Keratinocyte (primary cell): ENCODE measurements around the gene C2orf76. TPM values are rescaled to one million over a fixed set of nuclear protein-coding genes. Genes with fewer than 3 reads are reported as not detected.

Experiments used
- DNase-seq: peaks from one replicate; pipeline ENCODE4 v3.0.0-alpha.2; 2011; ENCODE audit warnings: low read depth, missing footprints, low spot score
- FAIRE-seq: peaks from 2 replicates; lab custom pipeline; 2011; peaks lifted over from hg19 to GRCh38; lab: Jason Lieb, UNC
- H2AFZ ChIP-seq: 2 replicates; pipeline ENCODE4 v1.6.0; 2012; ENCODE audit warnings: low read length, control low read depth, inconsistent platforms; ENCODE audit not compliant: control insufficient read depth
- H3K27ac ChIP-seq: 2 replicates; pipeline ENCODE4 v1.5.1; 2011; ENCODE audit warnings: low read length; ENCODE audit not compliant: control insufficient read depth, insufficient read depth
- H3K27me3 ChIP-seq: 3 replicates; pipeline ENCODE4 v1.6.0; 2011; ENCODE audit warnings: low read length; ENCODE audit not compliant: control insufficient read depth, insufficient read depth; ENCODE audit errors: extremely low read depth
- H3K36me3 ChIP-seq, 2 experiments: 2 replicates in 1 of 2; 3 replicates in 1 of 2; pipeline ENCODE4 v1.5.1; 2011; ENCODE audit warnings: low read length in 2 of 2, mild to moderate bottlenecking in 1 of 2; ENCODE audit not compliant: control insufficient read depth in 2 of 2, insufficient read depth in 2 of 2; ENCODE audit errors: extremely low read depth in 1 of 2
- H3K4me1 ChIP-seq: 3 replicates; pipeline ENCODE4 v1.5.1; 2011; ENCODE audit warnings: low read length; ENCODE audit not compliant: control insufficient read depth, insufficient read depth; ENCODE audit errors: extremely low read depth
- H3K4me2 ChIP-seq: 3 replicates; pipeline ENCODE4 v1.6.0; 2011; ENCODE audit warnings: low read depth, low read length; ENCODE audit not compliant: control insufficient read depth, insufficient read depth; ENCODE audit errors: extremely low read depth
- H3K4me3 ChIP-seq, 3 experiments: fragments of 200-600 bp in 1 of 3; sonication (generic) in 1 of 3; 2 replicates in 2 of 3; 3 replicates in 1 of 3; pipeline ENCODE4 v1.5.1; 2011 to 2016; ENCODE audit warnings: low read length in 3 of 3, mild to moderate bottlenecking in 3 of 3, control low read depth in 2 of 3, inconsistent platforms in 1 of 3, low read depth in 1 of 3, mixed read lengths in 1 of 3, mixed run types in 1 of 3, moderate library complexity in 1 of 3; ENCODE audit not compliant: control insufficient read depth in 2 of 3, insufficient read depth in 2 of 3; ENCODE audit errors: extremely low read depth in 1 of 3
- H3K79me2 ChIP-seq: 2 replicates; pipeline ENCODE4 v1.6.0; 2012; ENCODE audit warnings: low read length; ENCODE audit not compliant: control insufficient read depth, insufficient read depth
- H3K9ac ChIP-seq: 3 replicates; pipeline ENCODE4 v1.6.0; 2011; ENCODE audit warnings: low read length; ENCODE audit not compliant: control insufficient read depth, insufficient read depth; ENCODE audit errors: extremely low read depth
- H3K9me1 ChIP-seq: 3 replicates; pipeline ENCODE4 v1.6.0; 2011; ENCODE audit warnings: low read length; ENCODE audit not compliant: control insufficient read depth, insufficient read depth; ENCODE audit errors: extremely low read depth
- H3K9me3 ChIP-seq: 2 replicates; pipeline ENCODE4 v1.5.1; 2012; ENCODE audit warnings: low read depth, low read length; ENCODE audit not compliant: control insufficient read depth
- H4K20me1 ChIP-seq: 3 replicates; pipeline ENCODE4 v1.6.0; 2011; ENCODE audit warnings: low read length; ENCODE audit not compliant: control insufficient read depth, insufficient read depth; ENCODE audit errors: extremely low read depth
- EZH2 ChIP-seq: IDR thresholded peaks from one replicate; pipeline ENCODE4 v1.6.1; 2012; ENCODE audit warnings: inconsistent platforms, mild to moderate bottlenecking, low read length, moderate library complexity
- dilution Hi-C: fragments of 300-500 bp; cut with MboI; formaldehyde crosslinking; loops from one replicate; pipeline ENCODE4 v1.7.0; 2020; ENCODE audit warnings: low sequenced_read_pairs; ENCODE audit not compliant: extremely low pct_ligation_motif_present
- polyA plus RNA-seq, 5 experiments: library from polyadenylated mRNA; depleted of rRNA in 3 of 5; stranded (reverse) in 3 of 5; stranded (forward) in 1 of 5; unstranded in 1 of 5; fragments of >200 nt; gene quantifications; 1 replicate in 1 of 5; 2 replicates in 3 of 5; 3 replicates in 1 of 5; pipeline versions ENCODE4 v1.2.1 to v1.2.3, GENCODE V29; 2011 to 2012; ENCODE audit warnings: missing spikeins in 2 of 5, low read depth in 1 of 5, low replicate concordance in 1 of 5
- TF ChIP-seq, protein P1 (sequence below), 3 experiments: IDR thresholded peaks in 1 of 3; conservative IDR thresholded peaks in 1 of 3; optimal IDR thresholded peaks in 1 of 3; 2 replicates in 2 of 3; 3 replicates in 1 of 3; pipeline versions ENCODE3 to v1.5.1; 2011; ENCODE audit warnings: low read length in 3 of 3, mild to moderate bottlenecking in 3 of 3, moderate library complexity in 2 of 3, control low read depth in 1 of 3, inconsistent platforms in 1 of 3; ENCODE audit not compliant: insufficient read depth in 2 of 3; ENCODE audit errors: extremely low read depth in 1 of 3

The C2orf76 gene
- polyA plus RNA-seq, 1 donor (not counting 4 experiments of a cell fraction or from before 2014, with no cell fraction given), result 17.9 TPM

DNA sequence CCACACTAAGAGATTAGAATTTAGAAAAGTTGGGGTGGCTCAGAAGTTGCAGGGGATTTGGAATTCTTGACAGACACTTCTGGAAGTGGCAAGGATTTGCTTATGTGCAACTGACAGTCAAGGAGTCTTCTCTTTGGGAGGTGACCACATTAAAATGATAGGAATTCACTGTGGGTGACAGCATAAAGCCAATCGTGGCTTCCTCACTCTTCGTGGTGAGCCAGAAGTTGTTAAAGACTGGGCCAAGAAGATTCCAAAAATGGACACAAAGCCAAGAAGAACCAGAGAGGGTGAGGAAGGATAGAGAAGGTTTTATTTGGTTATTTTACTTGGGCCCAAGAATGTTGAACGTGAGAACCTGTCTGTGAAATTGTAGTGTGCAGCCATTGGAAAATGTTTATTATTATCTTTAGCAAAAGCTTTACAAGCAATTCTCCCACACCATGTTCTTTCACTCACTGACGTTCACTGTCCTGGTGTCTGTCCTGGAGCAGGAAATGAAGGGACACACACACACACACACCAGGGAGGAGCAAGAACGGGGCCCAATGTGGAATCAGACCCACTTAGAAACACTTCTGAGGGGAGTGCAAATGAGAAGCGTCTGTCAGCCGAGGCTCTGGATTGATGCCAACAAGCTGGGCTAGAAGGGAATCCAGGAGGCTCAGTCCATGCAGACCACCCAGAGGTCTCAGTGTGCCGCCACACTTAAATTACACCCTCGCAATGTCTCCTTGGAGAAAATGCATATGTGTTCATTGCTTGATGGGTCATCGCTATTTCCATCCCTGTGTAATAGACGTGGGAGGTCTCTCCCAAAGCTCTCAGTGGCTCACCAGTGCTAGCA is 105.8 kb downstream of the C2orf76 start:
- no peak for TF ChIP-seq EZH2
- TF ChIP-seq, protein P1, sequence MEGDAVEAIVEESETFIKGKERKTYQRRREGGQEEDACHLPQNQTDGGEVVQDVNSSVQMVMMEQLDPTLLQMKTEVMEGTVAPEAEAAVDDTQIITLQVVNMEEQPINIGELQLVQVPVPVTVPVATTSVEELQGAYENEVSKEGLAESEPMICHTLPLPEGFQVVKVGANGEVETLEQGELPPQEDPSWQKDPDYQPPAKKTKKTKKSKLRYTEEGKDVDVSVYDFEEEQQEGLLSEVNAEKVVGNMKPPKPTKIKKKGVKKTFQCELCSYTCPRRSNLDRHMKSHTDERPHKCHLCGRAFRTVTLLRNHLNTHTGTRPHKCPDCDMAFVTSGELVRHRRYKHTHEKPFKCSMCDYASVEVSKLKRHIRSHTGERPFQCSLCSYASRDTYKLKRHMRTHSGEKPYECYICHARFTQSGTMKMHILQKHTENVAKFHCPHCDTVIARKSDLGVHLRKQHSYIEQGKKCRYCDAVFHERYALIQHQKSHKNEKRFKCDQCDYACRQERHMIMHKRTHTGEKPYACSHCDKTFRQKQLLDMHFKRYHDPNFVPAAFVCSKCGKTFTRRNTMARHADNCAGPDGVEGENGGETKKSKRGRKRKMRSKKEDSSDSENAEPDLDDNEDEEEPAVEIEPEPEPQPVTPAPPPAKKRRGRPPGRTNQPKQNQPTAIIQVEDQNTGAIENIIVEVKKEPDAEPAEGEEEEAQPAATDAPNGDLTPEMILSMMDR (optimal IDR thresholded peaks at IDR 0.05 in 1 of 3, IDR thresholded peaks at IDR 0.05 in 1 of 3, conservative IDR thresholded peaks at IDR 0.05 in 1 of 3; ENCODE audit: extremely low read depth in 1 of 3, insufficient read depth in 2 of 3, low read length in 3 of 3), result no peak
- H3K36me3 ChIP-seq, result peaks cover 5 to 10% of the 10 kb centered on the region in 2 experiments
- H3K9me1 ChIP-seq, result peaks cover 4% of the 10 kb centered on the region
- H3K9ac ChIP-seq, result no peak overlapping the region
- no peak overlapping the region for H3K4me3 ChIP-seq
- FAIRE-seq (no peak), DNase-seq (no peak)
- no peaks in the 10 kb centered on the region for H3K79me2 ChIP-seq
- H3K4me2 ChIP-seq, result no peak overlapping the region
- peaks cover 8% of the 10 kb centered on the region for H3K4me1 ChIP-seq
- H2AFZ ChIP-seq, result no peak overlapping the region
- no peaks in the 10 kb centered on the region for H3K27me3 ChIP-seq
- H3K9me3 ChIP-seq, result no peaks in the 10 kb centered on the region
- H3K27ac ChIP-seq, result no peak overlapping the region
- dilution Hi-C loops, result no loop called here
- H4K20me1 ChIP-seq, result no peaks in the 10 kb centered on the region

DNA sequence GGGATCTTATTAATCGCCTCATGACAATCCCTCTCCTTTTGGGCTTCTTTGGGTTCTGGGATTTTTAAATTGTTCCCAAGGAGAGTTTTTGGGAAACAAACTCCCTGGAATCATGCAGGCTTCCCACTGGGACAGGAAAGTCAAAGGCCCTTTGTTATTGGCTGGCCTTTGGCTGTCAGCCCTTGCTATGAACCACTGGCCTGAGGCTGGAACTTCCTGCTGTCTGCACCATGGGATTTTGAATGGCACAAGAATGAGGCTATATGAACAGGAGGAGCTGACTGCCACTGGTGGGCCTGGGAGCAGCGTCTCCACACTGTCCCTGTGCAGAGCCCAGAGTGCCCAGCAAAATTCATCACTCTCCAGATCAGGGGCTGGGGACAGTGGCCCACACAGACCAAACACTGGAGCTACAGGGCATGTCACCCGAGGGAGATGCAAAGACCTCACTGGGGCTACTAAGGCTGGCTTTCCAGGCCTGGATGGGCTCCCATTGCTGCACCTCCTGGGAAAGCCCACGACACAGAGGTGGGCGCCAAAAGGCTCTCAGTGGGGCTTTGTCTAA is 107.3 kb downstream of the C2orf76 start:
- Histone ChIP-seq H4K20me1 (no peaks in the 10 kb centered on the region), H3K27ac (no peak overlapping the region), H3K9ac (no peak overlapping the region), H3K27me3 (no peaks in the 10 kb centered on the region), H3K9me1 (peaks cover 4% of the 10 kb centered on the region), H2AFZ (no peak overlapping the region), H3K4me2 (no peak overlapping the region), H3K4me3 (no peak overlapping the region), H3K9me3 (no peaks in the 10 kb centered on the region), H3K36me3 (peaks cover 7 to 11% of the 10 kb centered on the region in 2 experiments), H3K79me2 (no peaks in the 10 kb centered on the region), H3K4me1 (peaks cover 16% of the 10 kb centered on the region)
- no peak for TF ChIP-seq EZH2
- TF ChIP-seq, protein P1 (optimal IDR thresholded peaks at IDR 0.05 in 1 of 3, IDR thresholded peaks at IDR 0.05 in 1 of 3, conservative IDR thresholded peaks at IDR 0.05 in 1 of 3; ENCODE audit: extremely low read depth in 1 of 3, insufficient read depth in 2 of 3, low read length in 3 of 3), result no peak
- dilution Hi-C loops, result no loop called here
- FAIRE-seq (no peak), DNase-seq (no peak)
